GM21526 (cell line): Measurements from ENCODE around the gene H1-8.
"Not testable (repeated sequence)": the region's sequence is repeated elsewhere in the genome, so short reads cannot be mapped to it uniquely, and the experiment has no call there.

Source experiments
- ATAC-seq: cut with Tn5 transposase; IDR thresholded peaks from one replicate; pipeline ENCODE4 v1.9.1; 2021; ENCODE audit warnings: moderate library complexity; ENCODE audit not compliant: unreplicated experiment, low FRiP score

The H1-8 gene

GRCh38 chr3:129531699-129532098 lies 11.3 kb upstream of the H1-8 start:
- ATAC-seq, result no peak

GRCh38 chr3:129532261-129532660 lies 10.7 kb upstream of the H1-8 start:
- no peak for ATAC-seq

GRCh38 chr3:129533406-129533805 lies 9.6 kb upstream of the H1-8 start:
- no peak for ATAC-seq

- no peak for ATAC-seq
These were observed 8.4 kb upstream of the H1-8 start for GRCh38 chr3:129534428-129535027.

GRCh38 chr3:129535075-129535474 lies 7.9 kb upstream of the H1-8 start:
- ATAC-seq, result no peak

GRCh38 chr3:129536374-129536667 lies 6.7 kb upstream of the H1-8 start:
- ATAC-seq, result no peak

- no peak for ATAC-seq
These were observed 6.2 kb upstream of the H1-8 start for GRCh38 chr3:129536804-129537203.

GRCh38 chr3:129539206-129539605 lies 3.8 kb upstream of the H1-8 start:
- no peak for ATAC-seq

GRCh38 chr3:129540776-129541516 lies 2.0 kb upstream of the H1-8 start:
- ATAC-seq, result no peak

- no peak for ATAC-seq
These were observed 228 bp upstream of the H1-8 start for GRCh38 chr3:129542747-129543146.

- no peak for ATAC-seq
These were observed 1.0 kb downstream of the H1-8 start for GRCh38 chr3:129543999-129544398.

GRCh38 chr3:129545951-129546350 lies 3.0 kb downstream of the H1-8 start:
- not testable (repeated sequence) for ATAC-seq

GRCh38 chr3:129547241-129547640 lies 4.3 kb downstream of the H1-8 start:
- ATAC-seq, result no peak

- no peak for ATAC-seq
These were observed 5.4 kb downstream of the H1-8 start for GRCh38 chr3:129548104-129548965.

GRCh38 chr3:129549006-129549800 lies 6.2 kb downstream of the H1-8 start:
- ATAC-seq, result no peak

- no peak for ATAC-seq
These were observed 6.8 kb downstream of the H1-8 start for GRCh38 chr3:129549805-129550204.

GRCh38 chr3:129552287-129553050 lies 9.5 kb downstream of the H1-8 start:
- no peak for ATAC-seq

- no peak for ATAC-seq
These were observed 10.2 kb downstream of the H1-8 start for GRCh38 chr3:129553171-129553570.

- ATAC-seq, result no peak
These were observed 10.7 kb downstream of the H1-8 start for GRCh38 chr3:129553719-129554118.
